ENCODE results near the gene IGFL1.
"Not testable (repeated sequence)": the region's sequence is repeated elsewhere in the genome, so short reads cannot be mapped to it uniquely, and the experiment has no call there.

IGFL1 gene

GRCh38 chr19:46189971-46190888 lies 39.3 kb upstream of the IGFL1 start:
- no peak for DNase-seq (ENCODE audit: extremely low read depth, low read depth)
- H3K4me3 ChIP-seq (replicated peaks; ENCODE audit: low read depth, low read length): no peak overlapping the region
- no peak for TF ChIP-seq CTCF (IDR thresholded peaks at IDR 0.05; ENCODE audit: low read depth, low read length, missing control alignments)

- no peak for DNase-seq (ENCODE audit: extremely low read depth, low read depth)
- no peak for TF ChIP-seq CTCF (IDR thresholded peaks at IDR 0.05; ENCODE audit: low read depth, low read length, missing control alignments)
- H3K4me3 ChIP-seq (replicated peaks; ENCODE audit: low read depth, low read length): no peak overlapping the region
Observed at GRCh38 chr19:46191356-46191755, 38.2 kb upstream of the IGFL1 start.

- DNase-seq (ENCODE audit: extremely low read depth, low read depth): no peak
- H3K4me3 ChIP-seq (replicated peaks; ENCODE audit: low read depth, low read length): no peak overlapping the region
- TF ChIP-seq CTCF (IDR thresholded peaks at IDR 0.05; ENCODE audit: low read depth, low read length, missing control alignments): no peak
Observed at GRCh38 chr19:46191972-46192371, 37.6 kb upstream of the IGFL1 start.

GRCh38 chr19:46192626-46192991 lies 36.9 kb upstream of the IGFL1 start:
- not testable (repeated sequence) for DNase-seq (ENCODE audit: extremely low read depth, low read depth); H3K4me3 ChIP-seq (replicated peaks; ENCODE audit: low read depth, low read length)

- H3K4me3 ChIP-seq (replicated peaks; ENCODE audit: low read depth, low read length): no peak overlapping the region
- no peak for DNase-seq (ENCODE audit: extremely low read depth, low read depth)
- TF ChIP-seq CTCF (IDR thresholded peaks at IDR 0.05; ENCODE audit: low read depth, low read length, missing control alignments): no peak
Observed at GRCh38 chr19:46192992-46193650, 36.4 kb upstream of the IGFL1 start.

DNA sequence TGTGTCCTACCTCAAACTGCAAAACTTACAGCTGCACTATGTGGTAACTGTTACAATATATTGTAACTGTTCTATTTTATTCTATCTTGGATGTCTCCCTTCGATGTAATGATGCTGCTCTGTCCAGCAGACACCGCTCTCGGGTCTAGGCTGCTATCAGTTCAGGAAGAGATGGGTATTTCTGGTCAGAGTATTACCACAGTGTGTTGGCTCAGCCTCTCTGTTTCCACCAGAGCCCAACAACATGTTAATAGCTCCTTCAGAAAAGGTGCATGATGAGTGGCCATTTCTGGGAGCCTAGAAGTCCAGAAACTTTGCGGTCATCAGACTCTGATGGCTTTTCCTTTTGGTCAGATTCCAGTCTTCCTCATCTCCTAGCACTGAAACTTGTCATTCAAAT lies 35.9 kb upstream of the IGFL1 start:
- no peak for DNase-seq (ENCODE audit: extremely low read depth, low read depth)
- no peak overlapping the region for H3K4me3 ChIP-seq (replicated peaks; ENCODE audit: low read depth, low read length)

More for the DNA sequence above, 35.9 kb upstream of the IGFL1 start:
- no peak for TF ChIP-seq CTCF (IDR thresholded peaks at IDR 0.05; ENCODE audit: low read depth, low read length, missing control alignments)
